Transverse colon (tissue), 4 donors: ENCODE data around the gene DNTT. TPM values are rescaled to one million over a fixed set of nuclear protein-coding genes. Genes with fewer than 3 reads are reported as not detected.
"Not testable (repeated sequence)": the region's sequence is repeated elsewhere in the genome, so short reads cannot be mapped to it uniquely, and the experiment has no call there.

Experiments
- DNase-seq: peaks from one replicate; pipeline ENCODE4 v3.0.0-alpha.2; 2019
- H3K27ac ChIP-seq, 4 donors: fragments of 200-600 bp; sonication (generic); 2 replicates each; pipeline ENCODE4 v1.5.1; 2016 to 2018; ENCODE audit warnings: inconsistent platforms in 4 of 4
- H3K27me3 ChIP-seq: fragments of 200-600 bp; sonication (generic); 2 replicates; pipeline ENCODE4 v1.5.1; 2017; ENCODE audit warnings: inconsistent platforms
- H3K36me3 ChIP-seq, 4 donors: fragments of 200-600 bp; sonication (generic); 2 replicates each; pipeline ENCODE4 v1.5.1; 2017 to 2019; ENCODE audit warnings: inconsistent platforms in 4 of 4
- H3K4me1 ChIP-seq, 4 donors: fragments of 200-600 bp; sonication (generic); 2 replicates each; pipeline ENCODE4 v1.5.1; 2017 to 2020; ENCODE audit warnings: inconsistent platforms in 4 of 4
- H3K4me3 ChIP-seq, 4 donors: fragments of 200-600 bp; sonication (generic); 1 replicate in 1 of 4; 2 replicates in 3 of 4; pipeline versions ENCODE4 v1.5.1 to v1.6.1; 2017 to 2019; ENCODE audit warnings: inconsistent platforms in 4 of 4
- H3K9me3 ChIP-seq, 2 donors: fragments of 200-600 bp; sonication (generic); 2 replicates each; pipeline ENCODE4 v1.5.1; 2017 to 2019; ENCODE audit warnings: inconsistent platforms in 2 of 2
- CTCF ChIP-seq, 5 experiments: fragments of 200-600 bp in 3 of 5; fragments of 450-650 bp in 2 of 5; sonication (generic) in 3 of 5; IDR thresholded peaks; 1 replicate in 2 of 5; 2 replicates in 3 of 5; pipeline ENCODE4 v1.5.1; 2016 to 2017; ENCODE audit warnings: antibody characterized with exemption in 5 of 5, inconsistent platforms in 3 of 5, mild to moderate bottlenecking in 2 of 5, moderate library complexity in 1 of 5
- EP300 ChIP-seq: sonication (generic); formaldehyde crosslinking; IDR thresholded peaks from one replicate; pipeline ENCODE4 v1.6.1; 2017; ENCODE audit warnings: antibody characterized with exemption, low read depth
- POLR2A ChIP-seq: fragments of 450-650 bp; IDR thresholded peaks from one replicate; pipeline ENCODE4 v1.6.1; 2016; ENCODE audit warnings: antibody characterized with exemption, mild to moderate bottlenecking, moderate library complexity
- POLR2AphosphoS5 ChIP-seq, 3 donors: sonication (generic); formaldehyde crosslinking; IDR thresholded peaks; one replicate each; pipeline ENCODE4 v1.6.1; 2016; ENCODE audit warnings: antibody characterized with exemption in 3 of 3
- WGBS, 2 donors: methylation state at CpG; one replicate each; pipeline ENCODE4 v1.1.5; 2018; ENCODE audit warnings: low coverage in 1 of 2; 5-methylcytosine and 5-hydroxymethylcytosine counted together
- in situ Hi-C, 4 donors: fragments of 200-750 bp; cut with MboI; loops; one replicate each; pipeline versions ENCODE4 v1.15.0 to v1.15.1; 2017; ENCODE audit warnings: low sequenced_read_pairs in 3 of 4, low pct_ligation_motif_present in 1 of 4, low pct_unique_long_range_greater_than_20kb in 1 of 4
- intact Hi-C: fragments of 100-400 bp; cut with DNase I; formaldehyde crosslinking; loops from one replicate; pipeline ENCODE4 v1.15.1; 2023; ENCODE audit warnings: low total_unique reads
- total RNA-seq, 4 donors: library from RNA; depleted of rRNA; stranded (reverse); fragments of >200 nt; gene quantifications; one replicate each; pipeline ENCODE4 v1.1.0, GENCODE V29; 2016

Gene DNTT
- total RNA-seq, 4 donors from 2014 or later, result not detected

- Histone ChIP-seq H3K27me3 (peaks cover 4% of the 10 kb centered on the region), H3K4me3 (no peak overlapping the region), H3K27ac (no peak overlapping the region), H3K36me3 (no peaks in the 10 kb centered on the region), H3K4me1 (no peaks in the 10 kb centered on the region), H3K9me3 (no peaks in the 10 kb centered on the region)
- TF ChIP-seq POLR2AphosphoS5 (IDR thresholded peaks at IDR 0.05) (no peak), CTCF (IDR thresholded peaks at IDR 0.05) (no peak), EP300 (no peak), POLR2A (no peak)
- in situ Hi-C loops (loop anchor here in 2 of 4 donors (5.0 to 10.0 kb wide), 2 partner anchors 72 to 75 kb away; no protein-coding TSS in a partner anchor), intact Hi-C loops (no loop called here)
- DNase-seq, result no peak
- 22 to 35% methylated on average over 5 of the region's 5 CpGs for WGBS, 2 donors
Measured at GRCh38 chr10:96299383-96299782, 4.9 kb upstream of the DNTT start.

GRCh38 chr10:96301616-96302015 is 2.6 kb upstream of the DNTT start:
- TF ChIP-seq POLR2A, result no peak
- TF ChIP-seq CTCF (IDR thresholded peaks at IDR 0.05), result no peak
- TF ChIP-seq EP300, result no peak
- TF ChIP-seq POLR2AphosphoS5 (IDR thresholded peaks at IDR 0.05), result no peak
- no peak overlapping the region for H3K27ac ChIP-seq
- no peaks in the 10 kb centered on the region for H3K4me1 ChIP-seq
- intact Hi-C loops (no loop called here), in situ Hi-C loops (loop anchor here in 3 of 4 donors (25.0 kb wide), 1 partner anchor 289 kb away; no protein-coding TSS in a partner anchor)
- no peaks in the 10 kb centered on the region for H3K36me3 ChIP-seq
- H3K9me3 ChIP-seq, result no peaks in the 10 kb centered on the region
- DNase-seq, result no peak
- no peak overlapping the region for H3K4me3 ChIP-seq
- WGBS, 2 donors, result 75 to 80% methylated on average over 1 of the region's 1 CpG
- H3K27me3 ChIP-seq, result peaks cover 4% of the 10 kb centered on the region

GRCh38 chr10:96305019-96305418 is 785 bp downstream of the DNTT start:
- H3K4me1 ChIP-seq, result peaks cover 7 to 11% (median 9%) of the 10 kb centered on the region in 4 donors
- WGBS, 2 donors, result 88 to 92% methylated on average over 2 to 3 of the region's 3 CpGs
- H3K36me3 ChIP-seq, result no peaks in the 10 kb centered on the region
- H3K27ac ChIP-seq, result no peak overlapping the region
- H3K9me3 ChIP-seq, result no peaks in the 10 kb centered on the region
- in situ Hi-C loops (loop anchor here in 3 of 4 donors (25.0 kb wide), 1 partner anchor 293 kb away; no protein-coding TSS in a partner anchor), intact Hi-C loops (no loop called here)
- DNase-seq, result no peak
- H3K27me3 ChIP-seq, result peaks cover 4% of the 10 kb centered on the region
- H3K4me3 ChIP-seq, result no peak overlapping the region
- no peak for TF ChIP-seq POLR2A
- TF ChIP-seq POLR2AphosphoS5 (IDR thresholded peaks at IDR 0.05), result no peak

- Histone ChIP-seq H3K36me3 (no peaks in the 10 kb centered on the region), H3K4me3 (no peak overlapping the region), H3K4me1 (peaks cover 12 to 22% (median 15%) of the 10 kb centered on the region in 4 donors), H3K27ac (no peak overlapping the region), H3K9me3 (no peaks in the 10 kb centered on the region), H3K27me3 (no peaks in the 10 kb centered on the region)
- WGBS, 2 donors, result 45 to 54% methylated on average over 4 to 8 of the region's 8 CpGs
- no peak for TF ChIP-seq EP300
- peak in 1 of 3 donors; percentile 40 for TF ChIP-seq POLR2AphosphoS5 (IDR thresholded peaks at IDR 0.05)
- TF ChIP-seq CTCF (IDR thresholded peaks at IDR 0.05), result no peak
- TF ChIP-seq POLR2A, result no peak
- intact Hi-C loops (no loop called here), in situ Hi-C loops (loop anchor here in 3 of 4 donors (25.0 kb wide), 1 partner anchor 294 kb away; no protein-coding TSS in a partner anchor)
- DNase-seq, result peak; percentile 41
Measured at GRCh38 chr10:96306516-96306915, 2.3 kb downstream of the DNTT start.

GRCh38 chr10:96308854-96309253 is 4.6 kb downstream of the DNTT start:
- H3K4me3 ChIP-seq, intact Hi-C loops, H3K27ac ChIP-seq, H3K36me3 ChIP-seq, H3K9me3 ChIP-seq, DNase-seq, H3K27me3 ChIP-seq: not testable (repeated sequence)
- 69 to 93% methylated on average over 2 to 4 of the region's 4 CpGs for WGBS, 2 donors
- H3K4me1 ChIP-seq, result peaks cover 12 to 22% (median 15%) of the 10 kb centered on the region in 4 donors
- in situ Hi-C loops, result loop anchor here in 3 of 4 donors (25.0 kb wide), 1 partner anchor 297 kb away; no protein-coding TSS in a partner anchor
